PC-3 (cell line): ENCODE results near the gene SPARCL1. TPM values are rescaled to one million over a fixed set of nuclear protein-coding genes. Genes with fewer than 3 reads are reported as not detected.

Experiments
- ATAC-seq: fragments of 200-7000 bp; cut with Tn5 transposase; 2 replicates; pipeline ENCODE4 v1.9.1; 2020; ENCODE audit warnings: mild to moderate bottlenecking, moderate library complexity
- BruUV-seq: library from RNA; stranded (reverse); fragments of 400-500 nt; replicated peaks from 2 replicates; lab custom pipeline; 2021; lab: Mats Ljungman, UMichigan
- CTCF ChIA-PET: fragments of 300-600 bp; sonication (Branson Sonifier 250); formaldehyde crosslinking; loops from one replicate; lab custom pipeline; 2022; ENCODE audit warnings: antibody characterized with exemption; lab: Charles Lee
- POLR2A ChIA-PET: fragments of 300-600 bp; sonication (Branson Sonifier 250); formaldehyde crosslinking; loops from one replicate; lab custom pipeline; 2022; ENCODE audit warnings: antibody characterized with exemption; ENCODE audit not compliant: unreplicated experiment; lab: Charles Lee
- DNase-seq: peaks from one replicate; pipeline ENCODE4 v3.0.0-alpha.2; 2015
- H2AFZ ChIP-seq: fragments of 300-600 bp; sonication (generic); 2 replicates; pipeline ENCODE4 v1.6.0; 2016; ENCODE audit warnings: antibody characterized with exemption, low read length
- H3F3A ChIP-seq: fragments of 300-600 bp; sonication (generic); one replicate; pipeline ENCODE4 v1.6.0; 2017; ENCODE audit warnings: antibody characterized with exemption, low read length, control low read depth, mild to moderate bottlenecking; ENCODE audit not compliant: unreplicated experiment
- H3K27ac ChIP-seq: fragments of 300-600 bp; sonication (generic); 2 replicates; pipeline ENCODE4 v1.5.1; 2016; ENCODE audit warnings: mild to moderate bottlenecking, low read length
- H3K27me3 ChIP-seq: fragments of 300-600 bp; sonication (generic); 2 replicates; pipeline ENCODE4 v1.6.1; 2016; ENCODE audit warnings: low read length, mixed read lengths
- H3K36me3 ChIP-seq: fragments of 300-600 bp; sonication (generic); 2 replicates; pipeline ENCODE4 v1.6.1; 2016; ENCODE audit warnings: low read depth, mixed run types, low read length, mixed read lengths
- H3K4me1 ChIP-seq: fragments of 300-600 bp; sonication (generic); 2 replicates; pipeline ENCODE4 v1.5.1; 2016; ENCODE audit warnings: low read length; ENCODE audit not compliant: insufficient read depth
- H3K4me2 ChIP-seq: fragments of 300-600 bp; sonication (generic); 2 replicates; pipeline ENCODE4 v1.6.0; 2016; ENCODE audit warnings: low read length
- H3K4me3 ChIP-seq: fragments of 300-600 bp; sonication (generic); 2 replicates; pipeline ENCODE4 v1.5.1; 2016; ENCODE audit warnings: mild to moderate bottlenecking, low read length, mixed read lengths
- H3K79me2 ChIP-seq: fragments of 300-600 bp; sonication (generic); 2 replicates; pipeline ENCODE4 v1.6.1; 2017; ENCODE audit warnings: low read length, mixed read lengths
- H3K9ac ChIP-seq: fragments of 300-600 bp; sonication (generic); 2 replicates; pipeline ENCODE4 v1.6.0; 2016; ENCODE audit warnings: mild to moderate bottlenecking, low read length
- H3K9me2 ChIP-seq: fragments of 300-600 bp; sonication (generic); replicated peaks from 2 replicates; pipeline ENCODE4 v1.6.1; 2016; ENCODE audit warnings: mixed run types, low read length, mixed read lengths
- H3K9me3 ChIP-seq: fragments of 300-600 bp; sonication (generic); 2 replicates; pipeline ENCODE4 v1.6.1; 2016; ENCODE audit warnings: low read length, mixed read lengths
- H4K20me1 ChIP-seq: fragments of 300-600 bp; sonication (generic); 2 replicates; pipeline ENCODE4 v1.6.1; 2016; ENCODE audit warnings: low read length, mixed read lengths
- CTCF ChIP-seq: fragments of 300-600 bp; sonication (generic); conservative IDR thresholded peaks from 2 replicates; pipeline ENCODE4 v1.5.1; 2017; ENCODE audit warnings: antibody characterized with exemption, low read depth, mild to moderate bottlenecking, low read length
- EZH2 ChIP-seq: fragments of 300-600 bp; sonication (generic); IDR thresholded peaks from one replicate; pipeline ENCODE4 v1.6.1; 2017; ENCODE audit warnings: antibody characterized with exemption, mild to moderate bottlenecking, low read length; ENCODE audit not compliant: unreplicated experiment
- EZH2phosphoT487 ChIP-seq: fragments of 300-600 bp; sonication (generic); IDR thresholded peaks from 2 replicates; pipeline ENCODE4 v1.6.1; 2018; ENCODE audit warnings: mild to moderate bottlenecking, antibody characterized with exemption, low read length, borderline replicate concordance
- intact Hi-C: fragments of 100-400 bp; cut with micrococcal nuclease; formaldehyde crosslinking; loops from 2 replicates; pipeline ENCODE4 v1.9.0; 2023
- total RNA-seq: library from RNA; depleted of rRNA; stranded (reverse); fragments of >200 nt; gene quantifications from 2 replicates; pipeline ENCODE4 v1.2.3, GENCODE V29; 2014

Gene SPARCL1
- total RNA-seq, 1 experiment from 2014 or later = not detected

GRCh38 chr4:87560802-87561201, 31.6 kb upstream of the SPARCL1 start:
- Histone ChIP-seq H3K9me3 (no peaks in the 10 kb centered on the region), H3K9me2 (no peaks in the 10 kb centered on the region), H3F3A (peaks cover 4% of the 10 kb centered on the region), H3K9ac (no peak overlapping the region), H2AFZ (no peak overlapping the region), H3K36me3 (no peaks in the 10 kb centered on the region), H4K20me1 (no peaks in the 10 kb centered on the region), H3K4me3 (no peak overlapping the region), H3K4me1 (peaks cover 27% of the 10 kb centered on the region), H3K79me2 (no peaks in the 10 kb centered on the region), H3K27ac (no peak overlapping the region), H3K27me3 (no peaks in the 10 kb centered on the region), H3K4me2 (no peak overlapping the region)
- ChIA-PET CTCF (no interaction called here), POLR2A (no interaction called here)
- no peak for TF ChIP-seq EZH2phosphoT487
- no peak for TF ChIP-seq EZH2
- TF ChIP-seq CTCF = no peak
- BruUV-seq = no TSS peak
- ATAC-seq = no peak
- intact Hi-C loops = no loop called here
- DNase-seq = no peak

GRCh38 chr4:87559090-87559837, 30.1 kb upstream of the SPARCL1 start:
- BruUV-seq = no TSS peak
- no peak overlapping the region for H3K27ac ChIP-seq
- H3K9me3 ChIP-seq = no peaks in the 10 kb centered on the region
- ChIA-PET POLR2A (no interaction called here), CTCF (no interaction called here)
- no peak overlapping the region for H3K9ac ChIP-seq
- no peak overlapping the region for H3K4me2 ChIP-seq
- H3K9me2 ChIP-seq = no peaks in the 10 kb centered on the region
- TF ChIP-seq CTCF (no peak), EZH2phosphoT487 (no peak), EZH2 (no peak)
- ATAC-seq (no peak), DNase-seq (peak; percentile 20)
- H2AFZ ChIP-seq = no peak overlapping the region
- intact Hi-C loops = loop anchor here (5.0 kb wide), 1 partner anchor 98 kb away; no protein-coding TSS in a partner anchor
- no peaks in the 10 kb centered on the region for H4K20me1 ChIP-seq
- no peaks in the 10 kb centered on the region for H3K27me3 ChIP-seq
- peaks cover 30% of the 10 kb centered on the region for H3K4me1 ChIP-seq
- H3K4me3 ChIP-seq = no peak overlapping the region
- peaks cover 4% of the 10 kb centered on the region for H3F3A ChIP-seq
- no peaks in the 10 kb centered on the region for H3K79me2 ChIP-seq
- no peaks in the 10 kb centered on the region for H3K36me3 ChIP-seq

GRCh38 chr4:87557348-87557747, 28.2 kb upstream of the SPARCL1 start:
- DNase-seq (peak; percentile 83), ATAC-seq (peak; percentile 80)
- TF ChIP-seq EZH2 = no peak
- no peak for TF ChIP-seq EZH2phosphoT487
- TF ChIP-seq CTCF = no peak
- H3K4me3 ChIP-seq = no peak overlapping the region
- no peaks in the 10 kb centered on the region for H3K9me3 ChIP-seq
- BruUV-seq = no TSS peak
- H3F3A ChIP-seq = peaks cover 4% of the 10 kb centered on the region
- intact Hi-C loops = loop anchor here (5.0 kb wide), 1 partner anchor 100 kb away; no protein-coding TSS in a partner anchor
- H3K27ac ChIP-seq = peak overlapping the region; percentile 88
- peak overlapping the region; percentile 9; the same call in 1 of the 2 replicates for H2AFZ ChIP-seq
- no peaks in the 10 kb centered on the region for H3K36me3 ChIP-seq
- ChIA-PET CTCF (interaction anchor here (1.4 kb wide), 1 partner anchor 281 kb away, joined by 8 read pairs; no protein-coding TSS in a partner anchor), POLR2A (interaction anchor here (0.7 kb wide), 2 partner anchors 8 to 9 kb away, joined by 3 to 4 read pairs; no protein-coding TSS in a partner anchor)
- peaks cover 30% of the 10 kb centered on the region for H3K4me1 ChIP-seq
- H3K4me2 ChIP-seq = peak overlapping the region; percentile 55
- no peaks in the 10 kb centered on the region for H3K9me2 ChIP-seq
- H4K20me1 ChIP-seq = no peaks in the 10 kb centered on the region
- peak overlapping the region; percentile 28; the same call in 1 of the 2 replicates for H3K9ac ChIP-seq
- H3K27me3 ChIP-seq = no peaks in the 10 kb centered on the region
- H3K79me2 ChIP-seq = no peaks in the 10 kb centered on the region
